ENCODE measurements around the gene TSPAN9.

TSPAN9 gene

DNA sequence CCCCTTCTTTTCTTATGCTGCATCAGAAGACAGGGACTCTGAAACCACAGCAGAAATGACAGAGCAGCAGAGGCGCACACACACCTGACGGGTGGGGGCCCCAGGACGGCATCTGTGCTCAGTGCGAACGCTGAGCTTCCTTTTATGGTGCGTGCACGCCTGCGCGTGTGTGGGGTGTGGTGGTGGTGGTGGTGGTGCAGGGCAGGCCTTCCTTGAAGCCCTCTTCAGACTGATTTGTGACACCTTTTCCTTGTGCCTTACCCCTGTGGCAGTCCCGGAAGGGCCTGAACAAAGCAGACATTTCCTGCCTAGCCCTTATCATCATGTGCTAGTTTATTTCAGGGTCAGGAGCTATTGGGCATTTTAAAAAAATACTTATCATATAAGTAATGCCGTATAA, 75.7 kb downstream of the TSPAN9 start:
- DNase-seq (ENCODE audit: low read depth): no peak
- H3K4me3 ChIP-seq (ENCODE audit: low read depth, low read length): no peak overlapping the region
- TF ChIP-seq, protein P1, sequence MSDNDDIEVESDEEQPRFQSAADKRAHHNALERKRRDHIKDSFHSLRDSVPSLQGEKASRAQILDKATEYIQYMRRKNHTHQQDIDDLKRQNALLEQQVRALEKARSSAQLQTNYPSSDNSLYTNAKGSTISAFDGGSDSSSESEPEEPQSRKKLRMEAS (IDR thresholded peaks at IDR 0.05; ENCODE audit: low read depth, low read length): no peak

GRCh38 chr12:3154006-3154405, 76.8 kb downstream of the TSPAN9 start:
- no peak for TF ChIP-seq MYC (IDR thresholded peaks at IDR 0.05; ENCODE audit: low read depth, low read length)
- TF ChIP-seq POLR2A (IDR thresholded peaks at IDR 0.05; ENCODE audit: extremely low read depth, insufficient read length): no peak
- TF ChIP-seq, protein P1 (IDR thresholded peaks at IDR 0.05; ENCODE audit: low read depth, low read length): no peak
- TF ChIP-seq, protein P2, sequence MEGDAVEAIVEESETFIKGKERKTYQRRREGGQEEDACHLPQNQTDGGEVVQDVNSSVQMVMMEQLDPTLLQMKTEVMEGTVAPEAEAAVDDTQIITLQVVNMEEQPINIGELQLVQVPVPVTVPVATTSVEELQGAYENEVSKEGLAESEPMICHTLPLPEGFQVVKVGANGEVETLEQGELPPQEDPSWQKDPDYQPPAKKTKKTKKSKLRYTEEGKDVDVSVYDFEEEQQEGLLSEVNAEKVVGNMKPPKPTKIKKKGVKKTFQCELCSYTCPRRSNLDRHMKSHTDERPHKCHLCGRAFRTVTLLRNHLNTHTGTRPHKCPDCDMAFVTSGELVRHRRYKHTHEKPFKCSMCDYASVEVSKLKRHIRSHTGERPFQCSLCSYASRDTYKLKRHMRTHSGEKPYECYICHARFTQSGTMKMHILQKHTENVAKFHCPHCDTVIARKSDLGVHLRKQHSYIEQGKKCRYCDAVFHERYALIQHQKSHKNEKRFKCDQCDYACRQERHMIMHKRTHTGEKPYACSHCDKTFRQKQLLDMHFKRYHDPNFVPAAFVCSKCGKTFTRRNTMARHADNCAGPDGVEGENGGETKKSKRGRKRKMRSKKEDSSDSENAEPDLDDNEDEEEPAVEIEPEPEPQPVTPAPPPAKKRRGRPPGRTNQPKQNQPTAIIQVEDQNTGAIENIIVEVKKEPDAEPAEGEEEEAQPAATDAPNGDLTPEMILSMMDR (IDR thresholded peaks at IDR 0.05; ENCODE audit: low read depth, low read length): no peak
- H3K4me3 ChIP-seq (ENCODE audit: low read depth, low read length): no peak overlapping the region
- DNase-seq (ENCODE audit: low read depth): no peak

- TF ChIP-seq POLR2A (IDR thresholded peaks at IDR 0.05; ENCODE audit: extremely low read depth, insufficient read length) (no peak), MYC (IDR thresholded peaks at IDR 0.05; ENCODE audit: low read depth, low read length) (no peak)
- TF ChIP-seq, protein P1 (IDR thresholded peaks at IDR 0.05; ENCODE audit: low read depth, low read length): no peak
- TF ChIP-seq, protein P2 (IDR thresholded peaks at IDR 0.05; ENCODE audit: low read depth, low read length): no peak
- DNase-seq (ENCODE audit: low read depth): no peak
- H3K4me3 ChIP-seq (ENCODE audit: low read depth, low read length): no peak overlapping the region
Measured at GRCh38 chr12:3155702-3156370, 78.7 kb downstream of the TSPAN9 start.

DNA sequence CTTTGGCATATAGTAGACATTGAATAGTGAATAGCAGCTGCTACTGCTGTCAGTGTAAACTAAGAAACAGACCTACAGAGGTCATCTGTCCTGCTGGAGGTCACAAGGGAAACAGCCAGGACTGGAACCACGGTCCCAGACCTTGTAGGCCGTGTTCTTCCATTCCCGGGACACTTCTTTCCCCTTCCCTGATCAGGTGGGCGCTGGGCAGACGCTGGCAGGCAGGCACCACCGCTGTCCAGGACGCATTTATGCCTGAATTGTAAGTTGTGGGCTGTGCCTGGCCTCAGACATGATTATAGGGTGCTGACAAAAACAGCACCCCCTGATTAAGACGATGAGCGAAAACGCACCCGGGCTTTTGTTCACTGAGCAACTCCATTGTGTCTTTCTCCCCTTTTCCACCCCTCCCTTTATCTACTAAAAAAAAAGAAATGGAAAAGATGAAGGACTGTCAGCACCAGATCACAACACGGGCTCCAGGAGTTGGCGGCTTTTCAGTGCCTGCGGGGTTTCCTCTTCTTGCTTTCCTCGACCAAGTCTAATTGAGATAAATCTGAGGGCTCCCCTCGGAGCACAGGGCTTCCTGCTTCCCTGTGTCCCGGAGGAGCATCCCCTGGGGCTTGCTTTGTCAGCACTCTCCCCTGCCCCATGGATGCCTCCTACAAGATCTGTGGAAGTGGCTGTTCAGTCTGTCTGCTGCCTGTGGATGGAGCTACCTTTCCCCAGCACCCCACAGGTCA, 80.6 kb downstream of the TSPAN9 start:
- H3K4me3 ChIP-seq (ENCODE audit: low read depth, low read length): no peak overlapping the region
- DNase-seq (ENCODE audit: low read depth): no peak
- TF ChIP-seq MYC (IDR thresholded peaks at IDR 0.05; ENCODE audit: low read depth, low read length) (no peak), POLR2A (IDR thresholded peaks at IDR 0.05; ENCODE audit: extremely low read depth, insufficient read length) (no peak)
- TF ChIP-seq, protein P1 (IDR thresholded peaks at IDR 0.05; ENCODE audit: low read depth, low read length): no peak
- TF ChIP-seq, protein P2 (IDR thresholded peaks at IDR 0.05; ENCODE audit: low read depth, low read length): no peak

DNA sequence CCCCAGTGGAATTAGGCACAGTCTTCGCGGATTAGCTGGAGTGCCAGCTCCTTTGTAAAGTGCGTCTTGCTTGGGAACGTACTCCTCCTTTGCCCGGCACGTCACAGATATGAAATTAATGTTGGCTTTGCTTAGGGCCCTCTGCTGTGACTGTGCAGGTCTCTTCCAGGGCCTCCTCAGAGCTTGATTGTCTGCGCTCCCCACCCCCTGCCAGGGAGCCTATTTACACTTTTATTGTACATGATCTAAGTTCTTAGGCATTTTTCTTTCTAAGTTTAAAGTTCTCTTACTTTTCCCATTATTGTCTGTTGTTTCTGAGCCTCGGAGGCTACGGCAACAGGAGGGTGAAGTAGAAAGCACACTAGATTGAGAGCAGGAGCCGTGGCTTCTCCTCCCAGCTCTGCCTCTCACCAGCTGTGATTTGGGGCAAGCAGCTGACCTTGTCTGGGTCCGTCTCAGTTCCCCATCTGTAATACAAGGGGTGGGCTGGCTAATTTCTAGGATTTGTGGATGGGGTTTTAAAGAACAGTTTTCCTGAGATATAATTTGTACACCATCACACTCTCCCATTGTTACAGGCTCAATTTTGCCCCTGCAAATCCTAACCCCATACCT, 81.8 kb downstream of the TSPAN9 start:
- no peak overlapping the region for H3K4me3 ChIP-seq (ENCODE audit: low read depth, low read length)
- no peak for DNase-seq (ENCODE audit: low read depth)
- TF ChIP-seq, protein P2 (IDR thresholded peaks at IDR 0.05; ENCODE audit: low read depth, low read length): no peak
- TF ChIP-seq POLR2A (IDR thresholded peaks at IDR 0.05; ENCODE audit: extremely low read depth, insufficient read length): no peak
- TF ChIP-seq MYC (IDR thresholded peaks at IDR 0.05; ENCODE audit: low read depth, low read length): no peak
- TF ChIP-seq, protein P1 (IDR thresholded peaks at IDR 0.05; ENCODE audit: low read depth, low read length): no peak

DNA sequence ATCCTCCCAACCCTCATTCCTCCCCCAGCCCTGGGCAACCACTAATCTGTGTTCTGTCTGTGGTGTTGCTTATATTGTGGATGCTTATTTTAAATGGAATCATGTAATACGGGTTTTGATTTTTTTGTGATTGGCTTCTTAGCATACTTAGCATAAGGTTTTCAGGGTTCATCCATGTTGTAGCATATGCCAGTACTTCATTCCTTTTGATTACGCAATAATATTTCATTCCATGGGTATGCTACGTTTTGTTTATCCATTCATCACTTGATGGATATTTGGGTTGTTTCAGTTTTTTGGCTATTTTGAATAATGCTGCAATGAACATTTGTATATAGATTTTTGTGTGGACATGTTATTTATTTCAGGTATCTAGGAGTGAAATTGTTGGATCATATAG, 82.9 kb downstream of the TSPAN9 start:
- TF ChIP-seq POLR2A (IDR thresholded peaks at IDR 0.05; ENCODE audit: extremely low read depth, insufficient read length): no peak
- TF ChIP-seq, protein P2 (IDR thresholded peaks at IDR 0.05; ENCODE audit: low read depth, low read length): no peak
- TF ChIP-seq, protein P1 (IDR thresholded peaks at IDR 0.05; ENCODE audit: low read depth, low read length): no peak
- TF ChIP-seq MYC (IDR thresholded peaks at IDR 0.05; ENCODE audit: low read depth, low read length): no peak
- no peak overlapping the region for H3K4me3 ChIP-seq (ENCODE audit: low read depth, low read length)
- DNase-seq (ENCODE audit: low read depth): no peak

Data from NB4 (cell line).